ENCODE data around the gene BRD9.

DNA sequence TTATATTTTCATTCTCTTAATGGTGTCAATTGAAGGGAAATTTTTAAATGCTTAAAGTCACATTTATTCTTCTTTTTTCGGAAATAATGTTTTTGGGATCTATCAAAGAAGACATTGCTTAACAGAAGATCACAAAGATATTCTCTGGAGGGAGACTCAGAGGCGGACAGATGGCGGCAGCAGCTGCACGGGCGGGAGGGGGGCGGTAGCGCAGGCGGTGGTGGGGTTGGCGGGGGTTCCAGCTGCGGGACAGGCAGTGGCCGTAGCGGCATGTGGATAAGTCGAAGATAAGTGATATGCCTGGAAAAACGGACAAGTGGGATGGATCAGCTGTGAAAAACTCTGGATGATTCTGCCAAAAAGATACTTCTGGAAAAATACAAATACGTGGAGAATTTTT lies 76.4 kb downstream of the BRD9 start:
- TF ChIP-seq CTCF (IDR thresholded peaks at IDR 0.05; ENCODE audit: insufficient read depth, low read length) (no peak), POLR2AphosphoS5 (IDR thresholded peaks at IDR 0.05; ENCODE audit: low read depth) (no peak)

Measured in HL-60 (cell line).